ENCODE results near the gene KLF16. TPM values are rescaled to one million over a fixed set of nuclear protein-coding genes. Genes with fewer than 3 reads are reported as not detected.

The KLF16 gene
- total and polyA plus RNA-seq, 9 of the 15 experiments (the other 6 are each of a cell fraction or from before 2014, with no cell fraction given), result 0.04 to 60.4 (median 6.8) TPM

- TF ChIP-seq XRCC4 (IDR thresholded peaks at IDR 0.05; ENCODE audit: extremely low read depth, insufficient read depth, insufficient read length) (no peak), NRF1 (conservative IDR thresholded peaks at IDR 0.05 in 1 of 2, IDR thresholded peaks at IDR 0.05 in 1 of 2) (peak; percentile 83 to 85), KDM5B (IDR thresholded peaks at IDR 0.05; ENCODE audit: insufficient replicate concordance, low read depth, low read length) (peak; percentile 31), JUN (IDR thresholded peaks at IDR 0.05; ENCODE audit: borderline replicate concordance, low read depth, low read length) (no peak), JUN (CRISPR knock-in tag; IDR thresholded peaks at IDR 0.05; ENCODE audit: borderline replicate concordance) (no peak), BHLHE40 (IDR thresholded peaks at IDR 0.05; ENCODE audit: low read length) (peak; percentile 38), ETS2 (tag; IDR thresholded peaks at IDR 0.05; ENCODE audit: borderline replicate concordance, poor library complexity, severe bottlenecking) (no peak), POLR2A (conservative IDR thresholded peaks at IDR 0.05) (peak; percentile 73), ZNF384 (IDR thresholded peaks at IDR 0.05; ENCODE audit: low read depth, low read length) (0 out of 2 replicates have a peak, but pooled peaks have one; percentile 12), SUPT5H (IDR thresholded peaks at IDR 0.05) (0 out of 2 replicates have a peak, but pooled peaks have one; percentile 53), CCNT2 (IDR thresholded peaks at IDR 0.05; ENCODE audit: borderline replicate concordance, extremely low read depth, insufficient read length, low read depth, low read length) (peak; percentile 68), PCBP2 (IDR thresholded peaks at IDR 0.05; ENCODE audit: low read depth, low read length, poor library complexity, severe bottlenecking) (no peak), ZFPM2 (CRISPR knock-in tag; IDR thresholded peaks at IDR 0.05) (no peak), TAF7 (tag; IDR thresholded peaks at IDR 0.05) (no peak), SMC3 (conservative IDR thresholded peaks at IDR 0.05; ENCODE audit: insufficient read depth, low read depth, low read length) (peak; percentile 59; the same call in 1 of the 2 replicates), VEZF1 (CRISPR knock-in tag; IDR thresholded peaks at IDR 0.05) (peak; percentile 80), ZBTB7A (IDR thresholded peaks at IDR 0.05; ENCODE audit: borderline replicate concordance, control insufficient read depth, low read depth, low read length) (peak; percentile 92), KDM4B (IDR thresholded peaks at IDR 0.05; ENCODE audit: borderline replicate concordance in 2 of 2, low read depth in 1 of 2) (peak in 1 of 2 experiments; percentile 38; a peak in 1 of 4 replicates), UBTF (IDR thresholded peaks at IDR 0.05; ENCODE audit: borderline replicate concordance in 1 of 2, low read depth in 2 of 2, low read length in 2 of 2) (0 out of 4 replicates have a peak, but pooled peaks of 1 of the 2 experiments have one; percentile 31), RBBP5 (IDR thresholded peaks at IDR 0.05; ENCODE audit: borderline replicate concordance, insufficient read depth, low read length, poor library complexity, severe bottlenecking) (peak; percentile 42), PHF21A (IDR thresholded peaks at IDR 0.05; ENCODE audit: borderline replicate concordance, low read depth) (peak; percentile 98)
- TF ChIP-seq, protein P1, sequence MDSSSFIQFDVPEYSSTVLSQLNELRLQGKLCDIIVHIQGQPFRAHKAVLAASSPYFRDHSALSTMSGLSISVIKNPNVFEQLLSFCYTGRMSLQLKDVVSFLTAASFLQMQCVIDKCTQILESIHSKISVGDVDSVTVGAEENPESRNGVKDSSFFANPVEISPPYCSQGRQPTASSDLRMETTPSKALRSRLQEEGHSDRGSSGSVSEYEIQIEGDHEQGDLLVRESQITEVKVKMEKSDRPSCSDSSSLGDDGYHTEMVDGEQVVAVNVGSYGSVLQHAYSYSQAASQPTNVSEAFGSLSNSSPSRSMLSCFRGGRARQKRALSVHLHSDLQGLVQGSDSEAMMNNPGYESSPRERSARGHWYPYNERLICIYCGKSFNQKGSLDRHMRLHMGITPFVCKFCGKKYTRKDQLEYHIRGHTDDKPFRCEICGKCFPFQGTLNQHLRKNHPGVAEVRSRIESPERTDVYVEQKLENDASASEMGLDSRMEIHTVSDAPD (CRISPR knock-in tag; IDR thresholded peaks at IDR 0.05), result no peak
These were observed 1.2 kb upstream of the KLF16 start (continued) for GRCh38 chr19:1864480-1865171.
